ENCODE data around the gene PRPSAP2. TPM values are rescaled to one million over a fixed set of nuclear protein-coding genes. Genes with fewer than 3 reads are reported as not detected.
A peak's percentile ranks its signal among the peaks of the same experiment; 100 is the strongest.
"Not testable (repeated sequence)": the region's sequence is repeated elsewhere in the genome, so short reads cannot be mapped to it uniquely, and the experiment has no call there.

The PRPSAP2 gene
- total RNA-seq, 1 donor from 2014 or later = 140 TPM

DNA sequence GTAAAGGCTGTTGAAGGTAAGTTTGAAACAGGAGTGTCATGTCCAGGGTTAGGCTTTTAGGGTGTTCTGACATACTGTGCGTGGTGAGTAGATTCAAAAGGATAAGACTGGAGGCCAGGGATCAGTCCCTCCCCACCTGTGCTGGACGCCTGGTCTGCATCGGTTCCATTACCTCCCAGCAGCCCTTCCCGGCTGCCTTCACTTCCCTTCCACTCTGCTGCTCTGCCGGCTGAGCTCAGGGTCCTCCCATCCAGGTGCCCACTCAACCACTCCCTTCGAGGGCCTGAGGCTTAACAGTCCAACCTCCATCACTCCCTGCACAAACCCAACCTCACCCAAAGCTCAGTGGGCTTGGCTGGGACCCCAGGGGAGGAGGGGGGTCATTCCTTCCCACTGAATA, 89.9 kb downstream of the PRPSAP2 start:
- DNase-seq = no peak

DNA sequence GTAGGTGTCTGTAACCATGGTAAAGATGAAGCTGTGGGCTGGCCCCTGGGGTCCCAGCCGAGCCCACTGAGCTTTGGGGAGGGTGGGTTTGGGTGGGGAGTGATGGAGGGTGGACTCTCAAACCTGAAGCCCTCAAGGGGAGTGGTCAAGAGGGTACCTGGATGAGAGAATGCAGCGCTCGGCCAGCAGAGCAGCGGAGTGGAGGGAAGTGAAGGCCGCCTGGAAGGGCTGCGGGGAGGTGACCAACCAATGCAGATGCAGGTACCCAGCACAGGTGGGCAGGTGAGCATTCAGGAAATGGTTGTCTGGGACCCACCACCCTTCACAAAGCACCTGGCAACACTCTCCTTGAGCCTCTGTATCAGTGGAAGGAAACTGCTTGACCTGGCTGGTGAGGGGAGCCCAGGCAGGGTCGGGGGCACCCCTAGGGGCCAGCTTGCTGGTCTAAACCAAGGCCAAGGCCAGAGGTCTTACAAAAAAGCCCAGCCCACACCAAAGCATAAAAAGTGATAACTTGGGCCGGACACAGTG, 90.6 kb downstream of the PRPSAP2 start:
- no peak for DNase-seq

DNA sequence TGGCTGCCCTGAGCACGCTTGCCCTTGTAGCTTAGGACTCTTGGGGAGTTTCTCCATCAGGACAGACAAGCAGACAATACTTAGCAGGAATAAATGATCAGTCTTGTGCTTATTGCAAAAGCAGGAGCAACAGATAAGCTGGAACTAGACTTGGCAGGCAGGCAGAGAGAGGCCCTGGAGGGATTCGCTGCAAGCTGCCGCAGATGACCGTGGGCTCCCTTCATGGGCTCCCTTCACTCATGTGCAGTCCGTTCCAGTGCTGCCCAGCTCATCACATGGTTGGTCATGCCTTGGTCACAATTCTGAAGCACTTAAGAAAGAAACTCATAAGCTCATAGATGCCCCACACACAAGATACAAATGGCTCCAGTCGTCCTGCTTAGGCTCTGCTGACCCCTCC, 91.6 kb downstream of the PRPSAP2 start:
- no peak for DNase-seq

DNA sequence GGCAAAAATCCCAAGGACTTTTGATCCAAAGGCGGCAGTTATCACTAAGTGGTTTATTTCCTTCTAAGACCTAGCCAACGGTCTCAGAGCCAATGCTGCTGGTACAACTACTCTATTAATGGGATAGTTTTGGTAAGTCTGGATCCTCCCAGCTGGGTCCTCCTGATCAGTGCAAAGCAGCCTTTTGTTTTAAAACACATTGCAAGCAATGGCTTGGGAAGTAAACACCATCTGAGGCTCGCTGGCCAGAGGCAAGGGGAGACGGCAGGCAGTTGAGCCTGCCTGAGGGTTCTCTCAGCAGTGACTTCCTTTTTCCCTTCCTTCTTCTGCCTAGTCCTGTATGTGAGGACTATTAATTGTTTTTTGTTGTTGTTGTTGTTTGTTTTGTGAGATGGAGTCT, 92.4 kb downstream of the PRPSAP2 start:
- no peak for DNase-seq

DNA sequence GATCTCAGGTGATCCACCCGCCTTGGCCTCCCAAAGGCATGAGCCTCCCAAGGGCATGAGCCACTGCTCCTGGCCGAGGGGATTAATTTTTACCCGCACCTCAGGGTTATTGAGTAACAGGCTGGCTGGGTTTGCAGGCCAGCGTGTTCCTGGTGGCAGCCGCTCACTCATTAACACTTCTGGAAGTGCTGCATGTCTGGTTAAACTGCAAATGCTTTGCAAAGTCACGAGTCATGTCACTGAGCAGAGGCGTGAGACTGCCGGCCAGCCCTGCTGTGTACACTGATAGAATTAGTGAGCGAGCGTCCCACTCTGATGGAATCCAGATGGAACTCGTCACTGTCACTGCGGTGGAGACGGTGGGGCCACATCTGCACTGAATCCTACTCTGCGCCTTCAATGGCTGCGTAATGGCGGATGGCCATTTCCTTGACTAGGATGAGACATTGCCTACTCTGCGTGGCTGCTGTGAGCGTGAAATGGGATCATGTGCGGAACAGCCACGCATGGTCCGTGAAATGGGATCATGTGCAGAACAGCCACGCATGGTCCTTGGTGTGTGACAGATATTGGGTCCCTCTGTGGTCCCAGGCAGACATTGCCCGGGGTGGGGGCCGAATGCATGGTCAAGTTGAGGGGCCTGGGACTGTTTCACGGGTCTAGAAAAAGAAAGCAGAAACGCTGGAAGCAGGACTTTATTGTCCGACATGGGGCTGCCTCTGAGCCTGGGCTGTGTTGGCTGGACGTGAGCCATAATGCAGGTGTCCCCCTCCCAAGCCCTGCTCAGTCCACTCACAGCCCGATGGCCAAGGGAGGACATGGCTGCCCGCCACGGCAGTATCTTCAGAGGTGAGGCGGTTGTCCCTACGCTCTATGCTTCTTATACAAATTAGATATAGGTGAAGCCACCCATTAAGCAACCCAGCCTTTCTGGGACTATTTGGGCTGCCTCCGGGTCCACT, 93.3 kb downstream of the PRPSAP2 start:
- no peak for DNase-seq

DNA sequence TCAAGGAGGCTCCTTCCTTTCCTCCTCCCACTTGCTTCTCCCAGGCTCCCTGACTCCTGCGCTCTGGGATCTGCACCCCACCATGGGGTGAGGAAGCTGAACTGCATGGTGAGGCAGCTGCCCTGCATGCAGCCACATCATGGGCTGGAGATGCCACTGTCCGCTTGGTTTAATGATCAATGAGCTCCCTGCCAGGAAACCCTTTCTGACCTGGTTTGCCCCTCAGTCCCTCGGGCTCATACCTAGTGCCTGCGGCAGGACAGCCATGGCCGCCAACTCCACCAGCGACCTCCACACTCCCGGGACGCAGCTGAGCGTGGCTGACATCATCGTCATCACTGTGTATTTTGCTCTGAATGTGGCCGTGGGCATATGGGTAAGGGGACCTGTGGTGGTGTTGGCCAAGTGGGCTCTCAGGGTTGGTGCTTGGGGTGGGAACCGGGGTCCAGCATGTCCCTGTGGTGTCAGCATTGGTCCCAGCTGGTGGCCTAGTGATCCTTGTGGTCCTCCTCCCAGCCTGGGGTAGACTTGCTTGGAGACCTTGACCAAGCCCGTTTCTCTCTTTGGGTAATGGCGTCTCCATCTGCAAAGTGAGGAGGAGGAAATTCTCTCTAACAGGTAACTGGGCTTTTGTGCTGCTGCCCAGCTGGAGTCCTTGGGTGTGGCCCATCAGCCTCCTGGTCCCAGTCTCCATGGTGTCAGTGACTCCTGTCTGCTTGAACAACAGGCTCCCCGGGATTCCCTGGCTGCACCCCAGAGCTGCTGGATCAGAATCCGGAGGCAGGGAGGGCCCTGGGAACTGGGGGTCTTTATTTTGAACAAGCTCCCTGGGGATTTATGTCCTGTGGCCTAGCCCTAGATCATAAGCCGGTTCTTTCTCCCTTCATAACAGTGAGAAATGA, 94.3 kb downstream of the PRPSAP2 start, which contains the start of gene SLC5A10:
Gene SLC5A10, plus strand, starts transcription at position 225 of the 902 bp plus-strand sequence. Its CDS starts 41 bp downstream, at position 266.
- no peak for DNase-seq

DNA sequence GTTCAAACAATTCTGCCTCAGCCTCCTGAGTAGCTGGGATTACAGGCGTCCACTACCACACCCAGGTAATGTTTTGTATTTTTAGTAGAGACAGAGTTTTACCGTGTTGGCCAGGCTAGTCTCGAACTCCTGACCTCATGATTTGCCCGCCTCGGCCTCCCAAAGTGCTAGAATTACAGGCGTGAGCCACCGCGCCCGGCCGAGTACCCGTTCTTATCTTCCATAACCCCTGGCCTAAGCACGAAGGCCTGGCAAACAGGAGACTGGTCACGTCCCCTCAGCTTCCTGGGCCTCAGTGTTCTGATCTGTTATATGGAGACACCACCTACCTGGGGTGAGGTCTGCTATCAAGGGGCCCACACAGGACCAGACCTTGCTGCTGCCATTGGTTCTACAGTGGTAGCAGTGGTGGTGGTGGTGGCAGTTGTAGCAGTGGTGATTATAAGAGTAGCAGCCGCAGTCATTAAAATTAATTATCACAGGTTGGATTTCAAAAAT, 95.3 kb downstream of the PRPSAP2 start:
- no peak for DNase-seq

DNA sequence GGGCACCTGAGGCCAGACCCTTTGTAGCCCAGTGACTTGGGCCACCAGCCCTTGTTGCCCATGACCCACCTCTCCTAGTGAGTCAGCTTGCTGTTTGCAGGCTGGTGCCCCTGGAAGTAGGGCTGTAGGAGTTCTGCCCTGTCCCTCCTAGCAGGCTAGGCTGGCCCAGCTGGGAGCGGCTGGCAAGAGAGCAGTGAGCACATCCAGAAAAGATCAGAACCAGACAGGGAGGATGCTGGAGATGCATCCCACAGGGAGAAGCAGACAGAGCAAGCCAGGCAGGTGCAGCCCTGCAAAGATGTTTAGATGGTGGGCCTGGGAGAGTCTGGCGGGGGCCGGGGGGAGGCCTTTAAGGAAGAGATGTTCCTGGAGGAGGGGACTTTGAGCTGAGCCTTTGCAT, 96.4 kb downstream of the PRPSAP2 start:
- no peak for DNase-seq

DNA sequence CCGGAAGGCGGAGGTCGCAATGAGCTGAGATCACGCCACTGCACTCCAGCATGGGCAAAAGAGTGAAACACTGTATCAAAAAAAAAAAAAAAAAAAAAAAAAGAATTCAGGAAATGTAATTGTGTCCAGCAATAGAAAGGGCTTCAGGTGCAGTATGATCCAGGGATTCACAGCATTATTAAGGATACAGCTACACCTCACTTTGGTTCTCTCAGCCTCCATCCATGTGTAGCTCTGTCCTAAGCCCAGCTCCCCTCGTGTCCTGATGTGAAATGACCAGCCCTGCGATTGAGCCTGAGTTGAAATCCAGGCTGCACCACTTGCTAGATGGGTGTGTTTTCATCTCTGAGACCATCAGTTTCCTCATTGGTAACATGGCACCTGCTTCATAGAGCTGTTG, 97.1 kb downstream of the PRPSAP2 start:
- no peak for DNase-seq

DNA sequence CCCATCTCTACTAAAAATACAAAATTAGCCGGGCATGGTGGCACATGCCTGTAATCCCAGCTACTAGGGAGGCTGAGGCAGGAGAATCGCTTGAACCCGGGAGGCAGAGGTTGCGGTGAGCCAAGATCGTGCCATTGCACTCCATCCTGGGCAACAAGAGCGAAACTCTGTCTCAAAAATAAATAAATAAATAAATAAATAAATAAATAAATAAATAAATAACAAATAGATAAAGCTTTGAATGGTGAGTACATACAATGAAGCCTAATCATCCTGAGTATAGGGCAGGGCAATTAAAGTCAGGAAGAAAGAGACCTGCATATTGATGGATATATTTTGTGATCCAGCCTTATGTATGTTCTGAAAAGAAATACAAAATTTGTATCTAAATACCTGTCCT, 98.1 kb downstream of the PRPSAP2 start:
- not testable (repeated sequence) for DNase-seq

DNA sequence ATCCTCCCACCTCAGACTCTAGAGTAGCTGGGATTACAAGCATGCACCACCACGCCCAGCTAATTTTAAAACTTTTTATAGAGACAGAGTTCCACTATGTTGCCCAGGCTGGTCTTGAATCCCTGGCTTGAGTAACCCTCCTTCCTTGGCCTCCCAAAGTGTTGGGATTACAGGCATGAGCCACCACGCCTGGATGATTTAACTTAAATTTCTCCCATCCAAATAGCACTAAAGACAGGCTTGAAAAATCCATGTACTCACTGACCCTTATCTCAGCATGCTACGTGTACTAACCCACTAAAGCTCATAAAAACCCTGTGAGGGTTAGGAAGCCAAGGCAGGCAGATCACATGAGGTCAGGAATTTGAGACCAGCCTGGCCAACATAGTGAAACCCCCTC, 98.7 kb downstream of the PRPSAP2 start:
- DNase-seq = no peak

DNA sequence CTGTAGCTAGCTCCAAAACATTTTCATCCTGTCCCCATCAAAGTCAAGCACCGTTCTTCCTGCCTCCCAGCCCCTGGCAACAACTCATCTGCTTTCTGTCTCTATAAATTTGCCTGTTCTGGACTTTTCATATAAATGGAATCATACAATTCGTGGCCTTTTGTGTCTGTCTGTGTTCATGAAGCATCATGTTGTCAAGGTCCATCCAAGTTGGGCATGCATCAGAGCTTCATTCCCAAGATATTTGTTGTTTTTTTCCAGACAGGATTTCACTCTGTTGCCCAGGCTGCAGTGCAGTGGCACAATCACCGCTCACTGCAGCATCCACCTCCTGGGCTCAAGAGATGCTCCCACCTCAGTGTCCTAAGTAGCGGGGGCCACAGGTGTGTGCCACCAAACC, 99.9 kb downstream of the PRPSAP2 start:
- no peak for DNase-seq

DNA sequence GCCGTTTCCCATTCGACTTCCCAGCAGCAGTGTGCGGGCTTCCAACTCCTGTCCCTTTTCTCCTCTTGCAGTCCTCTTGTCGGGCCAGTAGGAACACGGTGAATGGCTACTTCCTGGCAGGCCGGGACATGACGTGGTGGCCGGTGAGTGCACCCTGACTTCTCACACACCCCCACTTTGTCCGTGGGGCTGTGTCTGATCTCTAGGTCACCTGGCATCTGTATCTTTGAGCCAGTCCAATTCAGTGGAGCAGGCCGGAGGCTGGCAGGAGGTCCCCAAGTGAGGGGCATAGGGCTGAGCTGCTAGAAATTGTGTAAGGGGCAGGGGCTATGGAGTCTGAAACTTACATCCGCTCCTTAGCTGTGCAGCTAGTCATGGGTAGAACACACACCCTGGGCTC, 100.7 kb downstream of the PRPSAP2 start:
- DNase-seq = no peak

DNA sequence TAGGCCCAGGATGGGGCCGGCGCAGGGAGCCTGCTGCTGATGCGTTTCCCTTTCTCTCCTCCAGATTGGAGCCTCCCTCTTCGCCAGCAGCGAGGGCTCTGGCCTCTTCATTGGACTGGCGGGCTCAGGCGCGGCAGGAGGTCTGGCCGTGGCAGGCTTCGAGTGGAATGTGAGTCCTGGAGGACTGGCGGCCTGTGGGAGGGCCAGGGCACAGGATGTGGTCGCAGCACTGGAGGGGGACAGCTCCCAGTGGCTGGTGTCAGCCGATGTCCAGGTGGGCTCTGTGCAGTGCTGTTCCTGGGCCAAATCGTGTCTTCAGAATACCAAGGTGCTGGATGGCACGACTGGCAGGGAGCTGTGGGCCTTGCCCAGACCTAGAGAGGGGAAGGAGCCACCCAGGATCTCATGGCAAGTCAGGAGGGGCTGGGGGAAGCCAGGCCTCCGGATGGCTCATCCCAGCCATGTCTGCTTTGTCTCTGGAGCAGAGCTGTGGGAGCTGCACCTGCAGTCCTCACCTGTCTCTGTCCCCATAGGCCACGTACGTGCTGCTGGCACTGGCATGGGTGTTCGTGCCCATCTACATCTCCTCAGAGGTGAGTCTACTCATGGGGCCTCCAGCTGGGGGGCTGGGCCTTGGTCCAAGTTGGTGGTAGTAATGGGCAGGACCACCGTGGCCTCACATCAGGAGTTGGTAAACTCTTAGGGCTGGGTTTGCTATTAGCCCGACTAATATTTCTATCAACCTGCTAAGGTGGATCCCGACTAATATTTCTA, 101.3 kb downstream of the PRPSAP2 start:
- DNase-seq = no peak

DNA sequence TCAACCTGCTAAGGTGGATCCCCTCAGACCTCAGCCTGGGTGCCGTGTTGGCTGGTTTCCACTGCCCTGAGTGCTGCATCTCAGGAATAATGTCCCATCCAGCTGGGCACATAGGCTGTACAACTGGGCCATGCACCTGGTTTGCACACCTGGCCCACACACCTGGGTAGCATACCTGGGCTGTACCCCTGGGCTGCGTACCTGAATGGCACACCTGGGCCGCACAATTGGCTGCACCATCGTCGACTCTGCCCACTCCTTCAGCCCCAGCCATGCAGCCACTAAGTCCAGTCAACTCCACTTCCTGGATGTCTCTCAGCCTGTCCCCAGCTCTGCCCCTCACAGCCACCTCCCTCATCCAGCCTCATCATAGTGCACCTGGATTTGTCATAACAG, 101.9 kb downstream of the PRPSAP2 start:
- DNase-seq = no peak

DNA sequence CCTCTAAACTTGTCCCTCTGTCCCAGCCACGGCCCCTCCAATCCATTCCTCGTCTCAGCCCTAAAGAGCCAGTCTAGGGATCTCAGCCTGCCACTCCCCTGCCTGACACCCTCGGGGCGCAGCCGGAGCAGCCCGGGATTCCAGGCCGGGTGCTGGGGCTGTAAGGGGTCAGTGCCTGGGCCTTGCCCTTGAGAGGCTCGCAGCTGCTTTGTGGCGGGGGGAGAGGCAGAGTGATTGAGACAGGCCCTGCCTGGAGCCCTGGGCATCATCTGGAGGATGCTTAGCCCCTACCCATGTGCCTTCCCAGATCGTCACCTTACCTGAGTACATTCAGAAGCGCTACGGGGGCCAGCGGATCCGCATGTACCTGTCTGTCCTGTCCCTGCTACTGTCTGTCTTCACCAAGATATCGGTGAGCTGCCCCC, 102.3 kb downstream of the PRPSAP2 start:
- DNase-seq = no peak

DNA sequence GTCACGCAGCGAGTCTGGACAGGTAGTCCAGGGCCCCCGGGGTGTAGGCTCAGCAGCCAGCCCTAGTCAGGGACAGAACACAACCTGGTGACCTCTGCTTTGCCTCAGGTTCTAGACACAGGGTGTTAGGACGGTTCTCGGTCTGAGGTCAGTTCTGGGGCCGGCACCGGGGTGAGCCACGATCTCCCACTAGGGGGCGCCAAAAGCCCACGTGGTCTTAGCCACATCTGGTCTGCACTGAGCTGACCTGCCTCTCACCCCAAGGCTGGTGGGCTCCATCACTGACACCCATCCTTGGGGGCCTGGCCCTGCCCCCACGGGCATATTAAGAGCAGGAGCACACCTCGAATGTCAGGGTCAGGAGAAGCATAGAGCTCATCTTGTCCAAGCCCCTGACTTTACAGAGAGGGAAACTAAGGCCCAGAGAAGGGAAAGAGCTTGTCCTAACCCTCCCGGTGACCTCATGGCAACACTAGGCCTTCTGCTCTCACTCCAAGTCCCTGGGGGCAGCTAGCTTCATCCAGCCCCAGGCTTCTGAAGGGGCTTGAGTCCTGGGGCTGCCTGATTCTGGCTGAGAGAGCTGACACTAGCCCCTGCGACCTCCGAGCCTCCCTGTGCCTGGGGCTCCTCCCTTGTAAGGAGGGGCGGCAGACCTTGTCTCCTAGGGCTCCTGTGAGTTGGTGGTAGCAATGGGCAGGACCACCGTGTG, 103.0 kb downstream of the PRPSAP2 start:
- peak; percentile 15 for DNase-seq

DNA sequence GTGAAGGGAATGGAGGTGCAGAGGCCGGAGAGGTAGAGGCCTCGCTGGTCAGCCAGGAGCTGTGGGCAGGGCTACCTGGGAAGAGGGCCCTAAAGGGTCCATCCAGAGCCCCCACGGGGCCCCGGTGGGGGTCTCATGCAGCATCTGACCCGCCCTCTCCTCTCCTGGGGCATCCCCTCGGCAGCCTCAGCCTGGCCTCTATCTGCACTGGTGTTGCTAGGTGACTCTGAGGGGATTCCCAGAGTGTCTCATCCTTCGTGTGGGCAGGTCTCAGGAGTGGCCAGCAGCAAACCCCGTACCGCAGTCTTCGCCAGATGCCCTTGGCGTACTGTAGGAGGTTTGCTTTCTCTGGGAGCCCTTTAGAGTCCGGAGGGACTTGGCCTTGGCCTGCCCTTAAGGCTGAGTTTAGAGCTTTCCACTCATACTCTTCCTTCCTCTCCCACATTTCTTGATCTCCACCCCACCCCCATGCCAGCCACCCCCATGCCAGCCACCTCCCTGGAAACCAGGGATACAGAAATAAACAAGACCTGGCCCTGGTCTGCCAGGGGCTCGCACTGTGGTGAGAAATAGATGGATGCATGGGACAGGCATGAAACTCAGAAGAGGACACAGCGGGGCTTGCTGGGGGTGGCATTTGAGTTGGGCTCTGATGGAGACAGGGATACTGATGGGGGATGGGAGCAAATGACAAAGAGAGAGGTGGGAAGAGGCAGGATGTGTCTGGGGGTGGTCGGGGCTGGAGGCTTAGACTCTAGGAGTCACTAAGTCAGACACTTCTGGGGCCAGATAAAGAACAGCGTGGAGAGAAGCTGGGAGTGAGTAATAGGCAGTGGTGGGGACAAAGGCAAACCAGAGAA, 103.9 kb downstream of the PRPSAP2 start:
- no peak for DNase-seq

DNA sequence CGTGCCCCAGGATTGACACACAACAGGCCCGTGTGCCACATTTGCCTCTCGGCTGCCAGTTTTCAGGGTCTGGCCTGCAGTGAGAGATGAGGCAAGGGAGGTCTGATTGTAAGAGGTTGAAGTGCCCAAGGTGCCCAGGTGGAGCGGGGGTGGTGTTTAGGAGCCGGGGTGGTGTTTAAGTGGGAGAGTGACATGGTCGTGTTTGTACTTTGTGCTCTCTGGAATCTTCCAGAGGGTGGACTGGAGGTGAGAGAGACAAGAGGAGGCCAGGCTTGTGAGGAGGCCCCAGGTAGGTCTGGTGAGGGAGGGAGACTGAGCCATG, 104.5 kb downstream of the PRPSAP2 start:
- no peak for DNase-seq

Data from occipital lobe (tissue), 2 donors.